Mammary epithelial cell (primary cell): ENCODE results near the gene WHRN.

Source experiments
- CTCF ChIP-seq, 2 donors: IDR thresholded peaks in 1 of 2; conservative IDR thresholded peaks in 1 of 2; 2 replicates each; pipeline ENCODE4 v1.5.1; 2011 to 2012; ENCODE audit warnings: inconsistent platforms in 2 of 2, low read length in 2 of 2, mild to moderate bottlenecking in 2 of 2, control low read depth in 1 of 2, low read depth in 1 of 2; ENCODE audit not compliant: insufficient read depth in 1 of 2; ENCODE audit errors: extremely low read depth in 1 of 2
- EZH2 ChIP-seq: IDR thresholded peaks from 2 replicates; pipeline ENCODE4 v1.6.1; 2012; ENCODE audit warnings: low read length, inconsistent platforms, borderline replicate concordance

GRCh38 chr9:114370968-114371320, 134.3 kb downstream of the WHRN start:
- TF ChIP-seq CTCF (conservative IDR thresholded peaks at IDR 0.05 in 1 of 2, IDR thresholded peaks at IDR 0.05 in 1 of 2; ENCODE audit: extremely low read depth in 1 of 2, insufficient read depth in 1 of 2, low read depth in 1 of 2, low read length in 2 of 2) = no peak
- TF ChIP-seq EZH2 = no peak
